BJ (cell line): Measurements from ENCODE around the gene GAD1. TPM values are rescaled to one million over a fixed set of nuclear protein-coding genes. Genes with fewer than 3 reads are reported as not detected.

Experiments used
- CTCF ChIA-PET: fragments of 350-600 bp; formaldehyde crosslinking; extraction: SDS; loops from one replicate; lab custom pipeline; 2021; ENCODE audit warnings: antibody characterized with exemption, inconsistent platforms; lab: Yijun Ruan, JAX
- POLR2A ChIA-PET: fragments of 300-600 bp; sonication (Branson Sonifier 250); formaldehyde crosslinking; extraction: SDS; loops from one replicate; lab custom pipeline; 2021; ENCODE audit warnings: antibody characterized with exemption; lab: Charles Lee
- DNase-seq: peaks from one replicate; pipeline ENCODE4 v3.0.0-alpha.2; 2011; ENCODE audit warnings: low read depth
- H3K27me3 ChIP-seq: 2 replicates; pipeline ENCODE4 v1.6.0; 2011; ENCODE audit warnings: low read length; ENCODE audit not compliant: control insufficient read depth, insufficient read depth
- H3K36me3 ChIP-seq: 2 replicates; pipeline ENCODE4 v1.5.1; 2011; ENCODE audit warnings: low read length; ENCODE audit not compliant: control insufficient read depth, insufficient read depth
- H3K4me3 ChIP-seq: 2 replicates; pipeline ENCODE4 v1.5.1; 2011; ENCODE audit warnings: low read depth, mild to moderate bottlenecking, control low read depth, low read length
- CTCF ChIP-seq: IDR thresholded peaks from 2 replicates; pipeline ENCODE4 v1.5.1; 2011; ENCODE audit warnings: low read depth, mild to moderate bottlenecking, control low read depth, inconsistent platforms, low read length, moderate library complexity; ENCODE audit not compliant: insufficient read depth
- polyA plus RNA-seq: library from polyadenylated mRNA; depleted of rRNA; stranded (reverse); fragments of >200 nt; gene quantifications from 2 replicates; pipeline ENCODE4 v1.2.3, GENCODE V29; 2011

The GAD1 gene
- polyA plus RNA-seq, 1 experiment: 0.63 TPM

DNA sequence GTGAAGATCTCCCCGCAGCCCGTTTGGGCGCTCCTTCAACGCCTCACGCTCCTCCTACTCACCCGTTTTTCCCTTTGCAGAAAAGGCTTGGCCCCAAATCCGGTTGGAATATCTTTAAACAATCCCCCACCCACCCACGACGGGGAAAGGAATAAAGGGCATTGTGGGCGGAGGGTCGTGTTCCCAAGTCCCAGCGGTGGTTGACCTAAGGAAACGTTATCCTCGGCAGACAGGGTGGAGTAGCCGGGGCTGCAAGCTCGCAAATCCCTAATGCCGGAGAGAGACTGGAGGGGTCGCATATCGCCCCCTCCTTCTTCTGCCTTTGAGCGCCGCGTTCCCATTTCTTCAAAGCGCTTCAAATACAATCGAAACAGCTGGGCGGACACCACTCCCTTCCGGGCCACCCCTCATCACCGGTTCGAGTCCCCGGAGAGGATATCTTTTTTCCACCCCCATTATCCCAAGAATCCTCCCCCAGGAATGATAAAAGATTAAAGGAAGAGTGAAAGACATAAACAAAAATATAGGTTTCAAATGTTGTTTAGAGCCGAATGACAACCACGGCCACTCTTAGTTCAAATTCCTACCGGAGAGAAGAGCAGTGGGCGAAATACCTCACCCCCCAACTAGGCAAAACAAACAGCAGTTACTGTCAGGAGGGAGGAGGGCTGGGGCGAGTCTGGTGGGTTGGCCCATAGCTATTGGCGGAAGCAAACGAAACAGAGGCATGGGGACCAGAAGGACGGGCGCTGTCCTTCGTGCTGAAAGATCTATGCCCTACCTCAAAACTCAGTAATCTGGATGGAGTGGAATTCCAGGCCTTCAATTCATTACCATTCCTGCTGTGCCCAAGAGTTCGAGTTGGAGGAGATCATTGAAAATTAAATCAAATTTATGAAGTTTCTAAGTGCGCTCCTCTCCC lies 2.8 kb upstream of the GAD1 start:
- ChIA-PET CTCF (interaction anchor here (0.7 to 5.9 kb wide), 22 partner anchors 9 to 1362 kb away, joined by 3 to 69 read pairs (median 5); no protein-coding TSS in a partner anchor), POLR2A (no interaction called here)
- H3K27me3 ChIP-seq: peaks cover 35% of the 10 kb centered on the region
- H3K36me3 ChIP-seq: no peaks in the 10 kb centered on the region
- TF ChIP-seq CTCF: no peak
- no peak overlapping the region for H3K4me3 ChIP-seq
- no peak for DNase-seq

DNA sequence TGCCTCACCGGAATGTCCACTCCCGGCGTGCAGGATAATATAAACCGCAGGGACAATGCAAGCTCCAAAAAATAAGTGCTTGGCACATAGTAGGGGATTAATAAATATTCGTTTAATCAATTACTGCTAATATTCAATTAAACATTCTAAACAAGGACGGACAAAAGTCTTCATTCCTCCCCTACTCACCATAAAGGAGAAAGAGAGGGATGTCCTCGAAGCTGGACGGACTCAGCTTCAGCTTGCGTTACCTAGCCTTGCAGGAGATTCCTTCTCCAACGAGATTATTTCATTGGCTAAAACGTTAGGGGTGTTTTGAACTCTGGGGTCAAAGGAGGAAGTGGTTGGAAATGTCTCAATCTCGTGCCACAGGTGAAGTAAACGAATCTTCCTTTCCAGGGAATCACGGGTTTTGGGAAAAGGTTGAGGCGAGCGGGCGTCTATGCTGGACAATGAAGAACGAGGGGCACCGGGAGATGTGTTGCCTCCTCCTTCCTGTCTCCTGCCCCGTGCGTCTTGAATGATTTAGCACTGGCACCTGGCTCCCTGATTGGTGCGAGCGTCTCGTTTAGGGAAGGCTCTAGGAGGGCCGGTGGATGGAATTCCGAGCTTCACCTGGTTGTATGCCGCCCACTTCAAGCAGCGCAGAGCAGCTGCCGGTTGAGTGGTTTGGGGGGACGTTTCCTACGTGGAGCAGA lies 2.0 kb upstream of the GAD1 start:
- Histone ChIP-seq H3K4me3 (no peak overlapping the region), H3K27me3 (peaks cover 42% of the 10 kb centered on the region), H3K36me3 (no peaks in the 10 kb centered on the region)
- DNase-seq: no peak
- TF ChIP-seq CTCF: no peak
- ChIA-PET POLR2A (no interaction called here), CTCF (interaction anchor here (0.8 to 5.9 kb wide), 16 partner anchors 28 to 583 kb away, joined by 3 to 69 read pairs (median 5); no protein-coding TSS in a partner anchor)

GRCh38 chr2:170815311-170815710 lies 1.4 kb upstream of the GAD1 start:
- CTCF ChIA-PET: interaction anchor here (0.8 to 5.9 kb wide), 13 partner anchors 15 to 491 kb away, joined by 3 to 69 read pairs (median 4); no protein-coding TSS in a partner anchor
- no peaks in the 10 kb centered on the region for H3K36me3 ChIP-seq
- H3K4me3 ChIP-seq: no peak overlapping the region
- no peak for DNase-seq
- H3K27me3 ChIP-seq: peaks cover 47% of the 10 kb centered on the region
- TF ChIP-seq CTCF: no peak
- POLR2A ChIA-PET: no interaction called here

- H3K27me3 ChIP-seq: peaks cover 53% of the 10 kb centered on the region
- POLR2A ChIA-PET: no interaction called here
- CTCF ChIA-PET: interaction anchor here (0.8 to 5.9 kb wide), 14 partner anchors 14 to 580 kb away, joined by 3 to 69 read pairs (median 4); no protein-coding TSS in a partner anchor
These were observed 762 bp upstream of the GAD1 start for GRCh38 chr2:170815746-170816503.

More at GRCh38 chr2:170815746-170816503, 762 bp upstream of the GAD1 start:
- TF ChIP-seq CTCF: peak; percentile 75
- H3K4me3 ChIP-seq: peak overlapping the region; percentile 46
- no peaks in the 10 kb centered on the region for H3K36me3 ChIP-seq
- DNase-seq: no peak
